Measurements from ENCODE around the gene CARNS1. TPM values are rescaled to one million over a fixed set of nuclear protein-coding genes. Genes with fewer than 3 reads are reported as not detected.

Gene CARNS1
- total and polyA plus RNA-seq, 10 of the 15 experiments (the other 5 are each of a cell fraction or from before 2014, with no cell fraction given): 0.02 to 0.14 (median 0.10) TPM; not detected in 3

DNA sequence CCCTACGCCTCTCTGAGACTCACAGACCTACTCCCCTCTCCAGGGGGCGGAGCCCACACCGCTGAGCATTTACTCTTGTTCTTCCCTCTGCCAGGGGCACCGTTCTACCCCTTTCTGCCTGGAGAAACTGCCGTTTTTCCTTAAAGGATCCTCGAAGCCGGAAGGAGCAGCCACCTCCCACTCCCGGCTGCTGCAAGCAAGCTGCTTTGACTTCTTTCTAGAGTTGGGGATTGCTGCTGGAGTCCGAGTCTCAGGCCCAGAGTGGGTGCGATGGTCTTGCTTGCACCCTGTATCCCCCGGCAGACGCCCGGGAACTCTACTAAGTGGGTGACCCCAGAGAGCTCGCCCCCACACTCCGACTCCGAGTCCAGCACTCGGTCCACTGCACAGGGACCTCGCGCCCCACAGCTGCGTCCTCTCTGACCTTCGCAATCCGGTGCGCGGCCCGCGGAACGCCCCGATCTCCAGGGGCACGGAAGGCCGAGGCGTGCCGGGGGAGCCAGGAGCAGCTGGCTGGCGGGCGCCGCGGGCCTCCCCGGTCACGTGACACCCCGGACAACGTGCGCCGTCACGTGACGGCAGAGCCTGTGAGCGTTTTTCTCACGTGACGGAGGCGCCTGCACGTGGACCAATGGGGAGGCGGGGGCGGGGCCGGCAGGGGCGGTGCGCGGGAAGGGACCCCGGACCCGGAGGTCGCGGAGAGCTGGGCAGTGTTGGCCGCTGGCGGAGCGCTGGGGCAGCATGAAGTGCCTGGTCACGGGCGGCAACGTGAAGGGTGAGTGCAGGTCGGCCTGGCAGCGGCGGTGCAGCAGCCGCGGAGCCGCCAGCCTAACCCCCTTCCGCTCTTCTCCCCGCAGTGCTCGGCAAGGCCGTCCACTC, 23.9 kb upstream of the CARNS1 start, which contains the start of gene RAD9A (continued):
- TF ChIP-seq ASH2L (IDR thresholded peaks at IDR 0.05; ENCODE audit: borderline replicate concordance, low read depth) (no peak), POLR2AphosphoS5 (IDR thresholded peaks at IDR 0.05; ENCODE audit: low read length) (no peak; the same call in 1 of the 2 replicates), BRCA1 (IDR thresholded peaks at IDR 0.05; ENCODE audit: low read depth, low read length) (no peak), NRF1 (conservative IDR thresholded peaks at IDR 0.05; ENCODE audit: low read depth, low read length) (no peak), ZNF207 (IDR thresholded peaks at IDR 0.05; ENCODE audit: borderline replicate concordance) (0 out of 2 replicates have a peak, but pooled peaks have one; percentile 73), CBX5 (IDR thresholded peaks at IDR 0.05; ENCODE audit: low read depth) (no peak), GABPA (IDR thresholded peaks at IDR 0.05; ENCODE audit: low read depth) (no peak), CBFB (IDR thresholded peaks at IDR 0.05; ENCODE audit: low read depth) (no peak), NFXL1 (IDR thresholded peaks at IDR 0.05; ENCODE audit: borderline replicate concordance) (no peak), TCF3 (IDR thresholded peaks at IDR 0.05; ENCODE audit: borderline replicate concordance, insufficient read depth, low read depth, low read length) (peak; percentile 90; the same call in 1 of the 2 replicates), ESRRA (IDR thresholded peaks at IDR 0.05; ENCODE audit: low read length) (no peak), PAX5 (IDR thresholded peaks at IDR 0.05; ENCODE audit: borderline replicate concordance, low read depth, low read length) (no peak), TBL1XR1 (IDR thresholded peaks at IDR 0.05; ENCODE audit: low read depth, low read length) (peak; percentile 82), RELA (IDR thresholded peaks at IDR 0.05; ENCODE audit: borderline replicate concordance, partially characterized antibody) (peak; percentile 99), IKZF2 (IDR thresholded peaks at IDR 0.05) (no peak; a peak in 1 of 4 replicates), FOXK2 (IDR thresholded peaks at IDR 0.05) (peak; percentile 50; the same call in 1 of the 2 replicates), EGR1 (IDR thresholded peaks at IDR 0.05; ENCODE audit: borderline replicate concordance in 1 of 2, low read depth in 2 of 2, low read length in 2 of 2) (peak; percentile 42 to 68), BHLHE40 (IDR thresholded peaks at IDR 0.05; ENCODE audit: borderline replicate concordance in 1 of 2, low read depth in 2 of 2, low read length in 1 of 2) (peak; percentile 98 to 100)
- TF ChIP-seq, protein P1, sequence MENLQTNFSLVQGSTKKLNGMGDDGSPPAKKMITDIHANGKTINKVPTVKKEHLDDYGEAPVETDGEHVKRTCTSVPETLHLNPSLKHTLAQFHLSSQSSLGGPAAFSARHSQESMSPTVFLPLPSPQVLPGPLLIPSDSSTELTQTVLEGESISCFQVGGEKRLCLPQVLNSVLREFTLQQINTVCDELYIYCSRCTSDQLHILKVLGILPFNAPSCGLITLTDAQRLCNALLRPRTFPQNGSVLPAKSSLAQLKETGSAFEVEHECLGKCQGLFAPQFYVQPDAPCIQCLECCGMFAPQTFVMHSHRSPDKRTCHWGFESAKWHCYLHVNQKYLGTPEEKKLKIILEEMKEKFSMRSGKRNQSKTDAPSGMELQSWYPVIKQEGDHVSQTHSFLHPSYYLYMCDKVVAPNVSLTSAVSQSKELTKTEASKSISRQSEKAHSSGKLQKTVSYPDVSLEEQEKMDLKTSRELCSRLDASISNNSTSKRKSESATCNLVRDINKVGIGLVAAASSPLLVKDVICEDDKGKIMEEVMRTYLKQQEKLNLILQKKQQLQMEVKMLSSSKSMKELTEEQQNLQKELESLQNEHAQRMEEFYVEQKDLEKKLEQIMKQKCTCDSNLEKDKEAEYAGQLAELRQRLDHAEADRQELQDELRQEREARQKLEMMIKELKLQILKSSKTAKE (IDR thresholded peaks at IDR 0.05; ENCODE audit: low read depth, poor library complexity, severe bottlenecking): no peak
- TF ChIP-seq, protein P2, sequence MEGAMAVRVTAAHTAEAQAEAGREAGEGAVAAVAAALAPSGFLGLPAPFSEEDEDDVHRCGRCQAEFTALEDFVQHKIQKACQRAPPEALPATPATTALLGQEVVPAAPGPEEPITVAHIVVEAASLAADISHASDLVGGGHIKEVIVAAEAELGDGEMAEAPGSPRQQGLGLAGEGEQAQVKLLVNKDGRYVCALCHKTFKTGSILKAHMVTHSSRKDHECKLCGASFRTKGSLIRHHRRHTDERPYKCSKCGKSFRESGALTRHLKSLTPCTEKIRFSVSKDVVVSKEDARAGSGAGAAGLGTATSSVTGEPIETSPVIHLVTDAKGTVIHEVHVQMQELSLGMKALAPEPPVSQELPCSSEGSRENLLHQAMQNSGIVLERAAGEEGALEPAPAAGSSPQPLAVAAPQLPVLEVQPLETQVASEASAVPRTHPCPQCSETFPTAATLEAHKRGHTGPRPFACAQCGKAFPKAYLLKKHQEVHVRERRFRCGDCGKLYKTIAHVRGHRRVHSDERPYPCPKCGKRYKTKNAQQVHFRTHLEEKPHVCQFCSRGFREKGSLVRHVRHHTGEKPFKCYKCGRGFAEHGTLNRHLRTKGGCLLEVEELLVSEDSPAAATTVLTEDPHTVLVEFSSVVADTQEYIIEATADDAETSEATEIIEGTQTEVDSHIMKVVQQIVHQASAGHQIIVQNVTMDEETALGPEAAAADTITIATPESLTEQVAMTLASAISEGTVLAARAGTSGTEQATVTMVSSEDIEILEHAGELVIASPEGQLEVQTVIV (IDR thresholded peaks at IDR 0.05; ENCODE audit: borderline replicate concordance, partially characterized antibody): no peak
- TF ChIP-seq, protein P3, sequence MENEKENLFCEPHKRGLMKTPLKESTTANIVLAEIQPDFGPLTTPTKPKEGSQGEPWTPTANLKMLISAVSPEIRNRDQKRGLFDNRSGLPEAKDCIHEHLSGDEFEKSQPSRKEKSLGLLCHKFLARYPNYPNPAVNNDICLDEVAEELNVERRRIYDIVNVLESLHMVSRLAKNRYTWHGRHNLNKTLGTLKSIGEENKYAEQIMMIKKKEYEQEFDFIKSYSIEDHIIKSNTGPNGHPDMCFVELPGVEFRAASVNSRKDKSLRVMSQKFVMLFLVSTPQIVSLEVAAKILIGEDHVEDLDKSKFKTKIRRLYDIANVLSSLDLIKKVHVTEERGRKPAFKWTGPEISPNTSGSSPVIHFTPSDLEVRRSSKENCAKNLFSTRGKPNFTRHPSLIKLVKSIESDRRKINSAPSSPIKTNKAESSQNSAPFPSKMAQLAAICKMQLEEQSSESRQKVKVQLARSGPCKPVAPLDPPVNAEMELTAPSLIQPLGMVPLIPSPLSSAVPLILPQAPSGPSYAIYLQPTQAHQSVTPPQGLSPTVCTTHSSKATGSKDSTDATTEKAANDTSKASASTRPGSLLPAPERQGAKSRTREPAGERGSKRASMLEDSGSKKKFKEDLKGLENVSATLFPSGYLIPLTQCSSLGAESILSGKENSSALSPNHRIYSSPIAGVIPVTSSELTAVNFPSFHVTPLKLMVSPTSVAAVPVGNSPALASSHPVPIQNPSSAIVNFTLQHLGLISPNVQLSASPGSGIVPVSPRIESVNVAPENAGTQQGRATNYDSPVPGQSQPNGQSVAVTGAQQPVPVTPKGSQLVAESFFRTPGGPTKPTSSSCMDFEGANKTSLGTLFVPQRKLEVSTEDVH (IDR thresholded peaks at IDR 0.05; ENCODE audit: low read depth, partially characterized antibody): peak; percentile 47
